Measurements from ENCODE around the gene KAZN.
"Not testable (repeated sequence)": the region's sequence is repeated elsewhere in the genome, so short reads cannot be mapped to it uniquely, and the experiment has no call there.

The KAZN gene

GRCh38 chr1:15039017-15039648, 440.6 kb downstream of the KAZN start:
- H4K91ac ChIP-seq (ENCODE audit: low read depth, low read length) = no peak overlapping the region
- H2AK5ac ChIP-seq (ENCODE audit: low read length) = no peak overlapping the region
- no peak overlapping the region for H3K23ac ChIP-seq (ENCODE audit: low read length)
- no peak overlapping the region for H4K12ac ChIP-seq (ENCODE audit: low read depth, low read length)
- no peak overlapping the region for H3K4ac ChIP-seq (ENCODE audit: low read depth, low read length)
- WGBS (ENCODE audit: extremely low coverage, insufficient coverage, insufficient read length) = no CpG with 5 or more reads among the region's 9 CpGs
- no peaks in the 10 kb centered on the region for H3K27me3 ChIP-seq (ENCODE audit: insufficient read depth, low read length)
- H3K4me2 ChIP-seq (ENCODE audit: low read length) = no peak overlapping the region
- H2AFZ ChIP-seq (ENCODE audit: insufficient read depth, low read length, poor library complexity) = no peak overlapping the region
- no peak overlapping the region for H2BK120ac ChIP-seq (ENCODE audit: insufficient read depth, low read length, poor library complexity)
- peaks cover 22 to 38% of the 10 kb centered on the region in 2 experiments for H3K36me3 ChIP-seq (ENCODE audit: control insufficient read depth in 1 of 2, insufficient read depth in 2 of 2, low read length in 2 of 2)
- H2BK5ac ChIP-seq (ENCODE audit: low read depth, low read length, poor library complexity) = no peak overlapping the region
- no peak overlapping the region for H3K18ac ChIP-seq (ENCODE audit: low read length)
- H4K8ac ChIP-seq (ENCODE audit: low read depth, low read length) = no peak overlapping the region
- H2BK12ac ChIP-seq (ENCODE audit: low read length) = no peak overlapping the region
- H3K9me3 ChIP-seq (ENCODE audit: insufficient read depth, low read depth, low read length) = no peaks in the 10 kb centered on the region
- H3K79me2 ChIP-seq (ENCODE audit: control insufficient read depth, insufficient read depth, low read length, poor library complexity) = no peaks in the 10 kb centered on the region
- no peaks in the 10 kb centered on the region for H3K4me1 ChIP-seq (ENCODE audit: control insufficient read depth in 1 of 2, insufficient read depth in 2 of 2, low read length in 2 of 2)
- no peak overlapping the region for H3K4me3 ChIP-seq (ENCODE audit: low read depth, low read length)
- H3K9ac ChIP-seq (ENCODE audit: low read length) = no peak overlapping the region
- no peak overlapping the region for H3K27ac ChIP-seq (ENCODE audit: low read depth, low read length)
- DNase-seq = no peak
- H3K14ac ChIP-seq (ENCODE audit: low read length) = no peak overlapping the region
- no peaks in the 10 kb centered on the region for H3K79me1 ChIP-seq (ENCODE audit: low read length)

DNA sequence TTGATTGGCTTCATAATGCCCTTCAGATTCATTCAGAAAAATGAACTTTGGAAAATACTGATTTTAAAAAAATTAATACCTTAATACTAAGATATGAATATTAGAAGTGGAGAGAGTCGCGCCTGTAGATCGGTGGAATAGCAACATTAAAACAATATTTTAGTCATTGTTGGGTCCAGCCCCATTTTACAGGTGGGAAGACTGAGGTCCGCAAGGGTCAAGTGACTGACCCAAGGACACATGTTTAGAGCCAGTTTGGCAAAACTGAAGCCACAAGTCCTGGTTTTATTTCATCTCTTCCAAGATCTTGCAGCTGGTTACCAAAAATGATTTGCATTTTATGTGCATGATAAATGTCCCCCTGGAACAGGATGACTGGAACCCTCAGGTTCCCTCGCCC, 441.4 kb downstream of the KAZN start:
- Histone ChIP-seq H3K23ac (ENCODE audit: low read length) (no peak overlapping the region), H3K9me3 (ENCODE audit: insufficient read depth, low read depth, low read length) (no peaks in the 10 kb centered on the region), H2BK12ac (ENCODE audit: low read length) (no peak overlapping the region), H3K79me2 (ENCODE audit: control insufficient read depth, insufficient read depth, low read length, poor library complexity) (no peaks in the 10 kb centered on the region), H4K91ac (ENCODE audit: low read depth, low read length) (no peak overlapping the region), H2AK5ac (ENCODE audit: low read length) (no peak overlapping the region), H3K4me1 (ENCODE audit: control insufficient read depth in 1 of 2, insufficient read depth in 2 of 2, low read length in 2 of 2) (no peaks in the 10 kb centered on the region), H3K79me1 (ENCODE audit: low read length) (no peaks in the 10 kb centered on the region), H2BK5ac (ENCODE audit: low read depth, low read length, poor library complexity) (no peak overlapping the region), H3K27ac (ENCODE audit: low read depth, low read length) (no peak overlapping the region), H3K14ac (ENCODE audit: low read length) (no peak overlapping the region), H3K4ac (ENCODE audit: low read depth, low read length) (no peak overlapping the region), H2AFZ (ENCODE audit: insufficient read depth, low read length, poor library complexity) (no peak overlapping the region), H3K9ac (ENCODE audit: low read length) (no peak overlapping the region), H3K36me3 (ENCODE audit: control insufficient read depth in 1 of 2, insufficient read depth in 2 of 2, low read length in 2 of 2) (peaks cover 20 to 35% of the 10 kb centered on the region in 2 experiments), H4K12ac (ENCODE audit: low read depth, low read length) (no peak overlapping the region), H2BK120ac (ENCODE audit: insufficient read depth, low read length, poor library complexity) (no peak overlapping the region), H3K18ac (ENCODE audit: low read length) (no peak overlapping the region), H3K27me3 (ENCODE audit: insufficient read depth, low read length) (no peaks in the 10 kb centered on the region), H3K4me3 (ENCODE audit: low read depth, low read length) (no peak overlapping the region), H3K4me2 (ENCODE audit: low read length) (no peak overlapping the region), H4K8ac (ENCODE audit: low read depth, low read length) (no peak overlapping the region)
- DNase-seq = no peak
- WGBS (ENCODE audit: extremely low coverage, insufficient coverage, insufficient read length) = no CpG with 5 or more reads among the region's 5 CpGs

GRCh38 chr1:15040685-15041084, 442.2 kb downstream of the KAZN start:
- not testable (repeated sequence) for H4K12ac ChIP-seq (ENCODE audit: low read depth, low read length); H3K79me2 ChIP-seq (ENCODE audit: control insufficient read depth, insufficient read depth, low read length, poor library complexity); H3K4ac ChIP-seq (ENCODE audit: low read depth, low read length); H2BK5ac ChIP-seq (ENCODE audit: low read depth, low read length, poor library complexity); H2BK120ac ChIP-seq (ENCODE audit: insufficient read depth, low read length, poor library complexity); DNase-seq; H3K27ac ChIP-seq (ENCODE audit: low read depth, low read length); H4K91ac ChIP-seq (ENCODE audit: low read depth, low read length); H3K4me2 ChIP-seq (ENCODE audit: low read length); H3K9ac ChIP-seq (ENCODE audit: low read length); H3K14ac ChIP-seq (ENCODE audit: low read length); H2BK12ac ChIP-seq (ENCODE audit: low read length); H4K8ac ChIP-seq (ENCODE audit: low read depth, low read length); H3K23ac ChIP-seq (ENCODE audit: low read length); H3K27me3 ChIP-seq (ENCODE audit: insufficient read depth, low read length); H3K4me1 ChIP-seq (ENCODE audit: control insufficient read depth in 1 of 2, insufficient read depth in 2 of 2, low read length in 2 of 2); H3K18ac ChIP-seq (ENCODE audit: low read length); H2AK5ac ChIP-seq (ENCODE audit: low read length); H3K9me3 ChIP-seq (ENCODE audit: insufficient read depth, low read depth, low read length); H3K79me1 ChIP-seq (ENCODE audit: low read length); H2AFZ ChIP-seq (ENCODE audit: insufficient read depth, low read length, poor library complexity); H3K4me3 ChIP-seq (ENCODE audit: low read depth, low read length)
- no CpG with 5 or more reads among the region's 5 CpGs for WGBS (ENCODE audit: extremely low coverage, insufficient coverage, insufficient read length)
- peaks cover 21 to 31% of the 10 kb centered on the region in 2 experiments for H3K36me3 ChIP-seq (ENCODE audit: control insufficient read depth in 1 of 2, insufficient read depth in 2 of 2, low read length in 2 of 2)

GRCh38 chr1:15042866-15043265, 444.4 kb downstream of the KAZN start:
- no peak overlapping the region for H3K27ac ChIP-seq (ENCODE audit: low read depth, low read length)
- H3K79me2 ChIP-seq (ENCODE audit: control insufficient read depth, insufficient read depth, low read length, poor library complexity) = no peaks in the 10 kb centered on the region
- no peak for DNase-seq
- no peak overlapping the region for H3K18ac ChIP-seq (ENCODE audit: low read length)
- H3K79me1 ChIP-seq (ENCODE audit: low read length) = no peaks in the 10 kb centered on the region
- no peak overlapping the region for H3K4ac ChIP-seq (ENCODE audit: low read depth, low read length)
- peaks cover 24 to 26% of the 10 kb centered on the region in 2 experiments for H3K36me3 ChIP-seq (ENCODE audit: control insufficient read depth in 1 of 2, insufficient read depth in 2 of 2, low read length in 2 of 2)
- no peak overlapping the region for H3K14ac ChIP-seq (ENCODE audit: low read length)
- peaks cover 0 to 2% of the 10 kb centered on the region in 2 experiments for H3K4me1 ChIP-seq (ENCODE audit: control insufficient read depth in 1 of 2, insufficient read depth in 2 of 2, low read length in 2 of 2)
- no peak overlapping the region for H4K91ac ChIP-seq (ENCODE audit: low read depth, low read length)
- no peak overlapping the region for H3K9ac ChIP-seq (ENCODE audit: low read length)
- WGBS (ENCODE audit: extremely low coverage, insufficient coverage, insufficient read length) = no CpG with 5 or more reads among the region's 8 CpGs
- H3K4me3 ChIP-seq (ENCODE audit: low read depth, low read length) = no peak overlapping the region
- H2AK5ac ChIP-seq (ENCODE audit: low read length) = no peak overlapping the region
- H4K12ac ChIP-seq (ENCODE audit: low read depth, low read length) = no peak overlapping the region
- H2AFZ ChIP-seq (ENCODE audit: insufficient read depth, low read length, poor library complexity) = no peak overlapping the region
- H2BK12ac ChIP-seq (ENCODE audit: low read length) = no peak overlapping the region
- H3K4me2 ChIP-seq (ENCODE audit: low read length) = no peak overlapping the region
- H2BK5ac ChIP-seq (ENCODE audit: low read depth, low read length, poor library complexity) = no peak overlapping the region
- no peak overlapping the region for H2BK120ac ChIP-seq (ENCODE audit: insufficient read depth, low read length, poor library complexity)
- no peak overlapping the region for H3K23ac ChIP-seq (ENCODE audit: low read length)
- H3K9me3 ChIP-seq (ENCODE audit: insufficient read depth, low read depth, low read length) = no peaks in the 10 kb centered on the region
- H4K8ac ChIP-seq (ENCODE audit: low read depth, low read length) = no peak overlapping the region
- H3K27me3 ChIP-seq (ENCODE audit: insufficient read depth, low read length) = no peaks in the 10 kb centered on the region
